Type B pancreatic cell (in vitro differentiated cells): ENCODE measurements around the gene CPSF3. TPM values are rescaled to one million over a fixed set of nuclear protein-coding genes. Genes with fewer than 3 reads are reported as not detected.

Experiments used
- DNase-seq: peaks from one replicate; pipeline ENCODE4 v3.0.0; 2021; ENCODE audit warnings: mixed read lengths; ENCODE audit not compliant: unreplicated experiment; ENCODE audit errors: extremely low spot score
- H3K27ac Mint-ChIP-seq: 2 replicates; pipeline ENCODE4 v1.8.0; 2021; ENCODE audit warnings: mild to moderate bottlenecking, mixed read lengths
- H3K27me3 Mint-ChIP-seq: 2 replicates; pipeline ENCODE4 v1.8.0; 2021; ENCODE audit warnings: mixed read lengths
- H3K36me3 Mint-ChIP-seq: 2 replicates; pipeline ENCODE4 v1.8.0; 2021; ENCODE audit warnings: mixed read lengths
- H3K4me1 Mint-ChIP-seq: one replicate; pipeline ENCODE4 v1.8.0; 2021; ENCODE audit warnings: mixed read lengths; ENCODE audit not compliant: unreplicated experiment
- H3K4me3 Mint-ChIP-seq: 2 replicates; pipeline ENCODE4 v1.8.0; 2021; ENCODE audit warnings: mild to moderate bottlenecking, mixed read lengths
- H3K9me3 Mint-ChIP-seq: 2 replicates; pipeline ENCODE4 v1.8.0; 2021; ENCODE audit warnings: mixed read lengths
- CTCF ChIP-seq: fragments of 200-600 bp; sonication (generic); conservative IDR thresholded peaks from 2 replicates; pipeline ENCODE4 v1.5.0; 2021; ENCODE audit warnings: antibody characterized with exemption, mild to moderate bottlenecking
- total RNA-seq: library from RNA; stranded (reverse); gene quantifications from 2 replicates; pipeline ENCODE4 v1.2.1, GENCODE V29; 2021; ENCODE audit warnings: low replicate concordance

The CPSF3 gene
- total RNA-seq, 1 donor from 2014 or later: 60.6 TPM

- TF ChIP-seq CTCF: no peak
- Mint-ChIP-seq H3K4me1 (peaks cover 22% of the 10 kb centered on the region), H3K9me3 (no peaks in the 10 kb centered on the region), H3K36me3 (peaks cover 14% of the 10 kb centered on the region), H3K4me3 (no peak overlapping the region), H3K27ac (no peak overlapping the region), H3K27me3 (no peaks in the 10 kb centered on the region)
- no peak for DNase-seq
Observed at GRCh38 chr2:9417725-9418124, 5.7 kb upstream of the CPSF3 start.

- DNase-seq: no peak
- Mint-ChIP-seq H3K4me3 (no peak overlapping the region), H3K36me3 (peaks cover 13% of the 10 kb centered on the region), H3K27ac (no peak overlapping the region), H3K4me1 (peaks cover 22% of the 10 kb centered on the region), H3K27me3 (no peaks in the 10 kb centered on the region), H3K9me3 (no peaks in the 10 kb centered on the region)
- no peak for TF ChIP-seq CTCF
Observed at GRCh38 chr2:9418746-9419145, 4.7 kb upstream of the CPSF3 start.

GRCh38 chr2:9419541-9419940 lies 3.9 kb upstream of the CPSF3 start:
- H3K4me1 Mint-ChIP-seq: peaks cover 22% of the 10 kb centered on the region

GRCh38 chr2:9420495-9420894 lies 3.0 kb upstream of the CPSF3 start:
- peaks cover 10% of the 10 kb centered on the region for H3K36me3 Mint-ChIP-seq
- H3K27me3 Mint-ChIP-seq: no peaks in the 10 kb centered on the region
- H3K27ac Mint-ChIP-seq: peak overlapping the region; percentile 36
- H3K4me1 Mint-ChIP-seq: peaks cover 22% of the 10 kb centered on the region
- no peak for TF ChIP-seq CTCF
- DNase-seq: no peak
- peak overlapping the region; percentile 54 for H3K4me3 Mint-ChIP-seq
- no peaks in the 10 kb centered on the region for H3K9me3 Mint-ChIP-seq

More at GRCh38 chr2:9419541-9419940, 3.9 kb upstream of the CPSF3 start:
- Mint-ChIP-seq H3K36me3 (peaks cover 10% of the 10 kb centered on the region), H3K4me3 (peak overlapping the region; percentile 29), H3K27me3 (no peaks in the 10 kb centered on the region), H3K9me3 (no peaks in the 10 kb centered on the region), H3K27ac (no peak overlapping the region)
- no peak for DNase-seq
- no peak for TF ChIP-seq CTCF

- DNase-seq: no peak
- peak overlapping the region; percentile 91 for H3K4me3 Mint-ChIP-seq
- no peaks in the 10 kb centered on the region for H3K9me3 Mint-ChIP-seq
- peaks cover 22% of the 10 kb centered on the region for H3K4me1 Mint-ChIP-seq
- H3K27ac Mint-ChIP-seq: peak overlapping the region; percentile 84
- H3K27me3 Mint-ChIP-seq: no peaks in the 10 kb centered on the region
- TF ChIP-seq CTCF: no peak
- H3K36me3 Mint-ChIP-seq: peaks cover 10% of the 10 kb centered on the region
Observed at GRCh38 chr2:9422321-9423099, 944 bp upstream of the CPSF3 start.
